ENCODE measurements around the gene CELSR1.

The CELSR1 gene

DNA sequence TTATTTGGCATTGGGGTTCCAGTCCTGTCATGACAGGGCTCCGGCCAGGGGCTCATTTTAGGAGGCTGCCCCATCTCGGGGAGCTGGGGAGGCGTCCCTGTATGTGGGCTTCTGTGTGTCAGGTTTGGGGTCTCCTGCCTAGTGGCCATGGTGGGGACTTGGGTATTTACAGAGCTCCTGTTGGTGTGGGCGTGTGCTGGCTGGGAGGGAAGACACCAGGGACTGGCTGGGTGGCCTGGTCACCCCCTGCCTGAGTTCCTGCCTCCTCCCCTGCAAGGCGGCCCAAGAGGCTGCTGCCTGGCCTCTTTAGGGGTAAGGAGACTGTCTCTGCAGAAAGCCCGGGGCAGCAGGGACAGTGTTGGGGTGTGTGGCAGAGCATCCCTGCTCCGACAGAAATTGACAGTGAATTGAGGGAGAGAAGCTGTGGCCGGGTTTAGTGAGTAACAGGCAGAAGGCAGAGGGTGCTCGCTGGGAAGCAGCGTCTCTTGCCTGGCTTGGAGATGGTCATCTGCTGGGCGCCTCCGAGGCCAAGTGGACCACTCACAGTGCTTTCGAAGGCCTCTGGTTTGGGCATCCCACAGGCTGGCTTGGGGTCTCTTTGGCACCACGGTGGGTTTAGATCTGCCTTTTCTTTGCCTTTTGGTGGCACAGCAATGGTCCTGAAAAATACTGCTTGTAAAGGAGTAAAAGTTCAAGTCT is 42.5 kb upstream of the CELSR1 start:
- no peak for DNase-seq
- Histone ChIP-seq H3K79me1 (ENCODE audit: low read length) (peaks cover 6% of the 10 kb centered on the region), H4K8ac (ENCODE audit: low read depth, low read length) (no peak overlapping the region), H3K18ac (ENCODE audit: low read length) (no peak overlapping the region), H3K36me3 (ENCODE audit: control insufficient read depth, insufficient read depth, low read length) (no peaks in the 10 kb centered on the region), H3K23ac (ENCODE audit: low read length) (no peak overlapping the region), H3K4me1 (ENCODE audit: control insufficient read depth, low read depth, low read length) (peaks cover 13% of the 10 kb centered on the region), H3K56ac (ENCODE audit: low read length) (no peak overlapping the region), H4K5ac (ENCODE audit: low read length) (no peak overlapping the region), H2BK120ac (ENCODE audit: low read depth, low read length) (no peak overlapping the region), H3K4me3 (ENCODE audit: low read length) (no peak overlapping the region), H3K79me2 (ENCODE audit: control insufficient read depth, insufficient read depth, low read length) (no peaks in the 10 kb centered on the region), H3K4ac (ENCODE audit: low read depth, low read length) (no peak overlapping the region), H3K4me2 (ENCODE audit: low read length) (no peak overlapping the region), H3K9ac (ENCODE audit: low read length) (no peak overlapping the region), H3K27ac (ENCODE audit: low read depth, low read length) (no peak overlapping the region), H2BK5ac (ENCODE audit: low read length) (no peak overlapping the region), H2AK5ac (ENCODE audit: low read length) (no peak overlapping the region), H2BK15ac (replicated peaks; ENCODE audit: low read depth) (no peak overlapping the region), H3K27me3 (ENCODE audit: insufficient read depth, low read length, poor library complexity) (no peaks in the 10 kb centered on the region)
- no CpG with 5 or more reads among the region's 14 CpGs for WGBS (ENCODE audit: extremely low coverage, insufficient coverage, low lambda C conversion rate)

DNA sequence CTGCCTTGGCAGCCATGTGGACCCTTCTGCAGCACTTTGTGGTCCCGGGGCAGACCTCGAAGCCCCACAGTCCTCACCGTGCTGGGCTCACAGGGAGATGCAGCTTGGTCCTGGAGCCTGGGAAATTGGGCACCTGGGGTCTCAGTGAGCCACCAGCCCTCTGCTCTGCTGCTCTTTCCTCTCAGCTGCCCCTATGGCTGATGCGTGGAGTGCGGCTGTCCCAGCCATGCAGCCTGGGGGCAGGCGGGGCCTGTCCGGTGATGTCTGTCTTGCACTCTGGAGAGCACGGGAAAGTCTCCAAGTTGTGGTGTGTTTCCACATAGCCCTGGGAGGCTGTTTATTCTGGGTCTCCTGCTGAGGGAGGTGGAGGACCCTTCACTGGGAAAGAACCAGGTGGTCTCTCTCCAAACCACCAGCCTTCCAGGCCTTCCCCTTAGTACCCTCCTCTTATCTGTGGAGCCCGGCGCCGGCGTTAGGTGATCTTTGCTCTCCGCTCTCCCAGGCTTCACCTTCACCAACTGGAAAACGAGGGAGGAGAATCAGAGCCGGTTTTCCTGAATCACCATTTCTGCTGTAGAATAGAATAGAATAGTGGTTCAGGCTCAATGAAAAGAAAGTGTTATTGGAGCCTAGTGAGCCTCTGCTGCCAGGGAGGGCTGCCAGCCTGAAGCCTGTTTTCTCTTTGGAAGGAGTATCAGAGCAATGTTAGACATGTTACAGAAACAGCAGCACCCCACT is 41.6 kb upstream of the CELSR1 start:
- Histone ChIP-seq H3K27me3 (ENCODE audit: insufficient read depth, low read length, poor library complexity) (no peaks in the 10 kb centered on the region), H3K23ac (ENCODE audit: low read length) (peak overlapping the region; percentile 29), H3K79me1 (ENCODE audit: low read length) (peaks cover 4% of the 10 kb centered on the region), H3K18ac (ENCODE audit: low read length) (no peak overlapping the region), H3K56ac (ENCODE audit: low read length) (peak overlapping the region; percentile 49), H3K4me1 (ENCODE audit: control insufficient read depth, low read depth, low read length) (peaks cover 4% of the 10 kb centered on the region), H2BK15ac (replicated peaks; ENCODE audit: low read depth) (no peak overlapping the region), H2BK120ac (ENCODE audit: low read depth, low read length) (no peak overlapping the region), H3K4ac (ENCODE audit: low read depth, low read length) (no peak overlapping the region), H3K4me3 (ENCODE audit: low read length) (no peak overlapping the region), H2AK5ac (ENCODE audit: low read length) (no peak overlapping the region), H3K9ac (ENCODE audit: low read length) (no peak overlapping the region), H3K27ac (ENCODE audit: low read depth, low read length) (no peak overlapping the region), H3K79me2 (ENCODE audit: control insufficient read depth, insufficient read depth, low read length) (no peaks in the 10 kb centered on the region), H4K5ac (ENCODE audit: low read length) (no peak overlapping the region), H3K36me3 (ENCODE audit: control insufficient read depth, insufficient read depth, low read length) (no peaks in the 10 kb centered on the region), H2BK5ac (ENCODE audit: low read length) (no peak overlapping the region), H3K4me2 (ENCODE audit: low read length) (no peak overlapping the region), H4K8ac (ENCODE audit: low read depth, low read length) (no peak overlapping the region)
- no CpG with 5 or more reads among the region's 15 CpGs for WGBS (ENCODE audit: extremely low coverage, insufficient coverage, low lambda C conversion rate)
- DNase-seq = no peak

DNA sequence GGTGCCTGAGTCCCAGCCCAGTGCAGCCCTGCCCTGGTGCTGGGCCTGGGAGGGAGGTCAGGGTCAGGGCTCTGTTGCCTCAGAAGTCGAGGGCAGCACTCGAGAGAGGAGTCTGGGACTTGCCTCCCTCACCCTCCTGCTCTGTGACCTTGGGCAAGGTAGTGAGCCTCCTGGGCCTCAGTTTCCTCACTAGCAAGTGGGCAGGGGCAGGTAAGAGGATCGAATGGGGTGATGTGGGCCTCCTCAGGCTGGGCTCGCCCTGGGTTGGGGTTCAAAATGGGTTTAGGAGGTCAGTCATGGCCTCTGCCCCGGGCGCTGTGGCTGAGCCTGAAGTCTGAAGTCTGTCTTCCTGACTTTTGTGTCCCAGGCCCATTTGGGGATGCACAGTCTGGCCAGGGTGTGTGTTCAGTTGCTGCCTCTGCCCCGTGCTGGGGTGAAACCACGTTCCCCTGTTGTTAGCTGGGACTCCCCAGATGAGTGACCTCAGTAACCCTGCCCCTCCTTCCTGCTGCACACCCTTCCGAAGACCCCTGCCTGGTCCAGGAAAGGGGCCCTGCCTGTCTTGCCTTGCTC is 40.9 kb upstream of the CELSR1 start:
- Histone ChIP-seq H4K8ac (ENCODE audit: low read depth, low read length) (no peak overlapping the region), H2BK120ac (ENCODE audit: low read depth, low read length) (no peak overlapping the region), H3K9ac (ENCODE audit: low read length) (peak overlapping the region; percentile 73), H3K79me2 (ENCODE audit: control insufficient read depth, insufficient read depth, low read length) (no peaks in the 10 kb centered on the region), H3K4me2 (ENCODE audit: low read length) (no peak overlapping the region), H3K4me1 (ENCODE audit: control insufficient read depth, low read depth, low read length) (peaks cover 3% of the 10 kb centered on the region), H4K5ac (ENCODE audit: low read length) (no peak overlapping the region), H3K27me3 (ENCODE audit: insufficient read depth, low read length, poor library complexity) (no peaks in the 10 kb centered on the region), H3K4ac (ENCODE audit: low read depth, low read length) (no peak overlapping the region), H3K18ac (ENCODE audit: low read length) (no peak overlapping the region), H3K23ac (ENCODE audit: low read length) (peak overlapping the region; percentile 29), H3K36me3 (ENCODE audit: control insufficient read depth, insufficient read depth, low read length) (no peaks in the 10 kb centered on the region), H3K56ac (ENCODE audit: low read length) (peak overlapping the region; percentile 49), H2AK5ac (ENCODE audit: low read length) (no peak overlapping the region), H3K27ac (ENCODE audit: low read depth, low read length) (no peak overlapping the region), H2BK5ac (ENCODE audit: low read length) (no peak overlapping the region), H3K4me3 (ENCODE audit: low read length) (no peak overlapping the region), H2BK15ac (replicated peaks; ENCODE audit: low read depth) (no peak overlapping the region), H3K79me1 (ENCODE audit: low read length) (peaks cover 2% of the 10 kb centered on the region)
- no peak for DNase-seq
- WGBS (ENCODE audit: extremely low coverage, insufficient coverage, low lambda C conversion rate) = no CpG with 5 or more reads among the region's 9 CpGs

DNA sequence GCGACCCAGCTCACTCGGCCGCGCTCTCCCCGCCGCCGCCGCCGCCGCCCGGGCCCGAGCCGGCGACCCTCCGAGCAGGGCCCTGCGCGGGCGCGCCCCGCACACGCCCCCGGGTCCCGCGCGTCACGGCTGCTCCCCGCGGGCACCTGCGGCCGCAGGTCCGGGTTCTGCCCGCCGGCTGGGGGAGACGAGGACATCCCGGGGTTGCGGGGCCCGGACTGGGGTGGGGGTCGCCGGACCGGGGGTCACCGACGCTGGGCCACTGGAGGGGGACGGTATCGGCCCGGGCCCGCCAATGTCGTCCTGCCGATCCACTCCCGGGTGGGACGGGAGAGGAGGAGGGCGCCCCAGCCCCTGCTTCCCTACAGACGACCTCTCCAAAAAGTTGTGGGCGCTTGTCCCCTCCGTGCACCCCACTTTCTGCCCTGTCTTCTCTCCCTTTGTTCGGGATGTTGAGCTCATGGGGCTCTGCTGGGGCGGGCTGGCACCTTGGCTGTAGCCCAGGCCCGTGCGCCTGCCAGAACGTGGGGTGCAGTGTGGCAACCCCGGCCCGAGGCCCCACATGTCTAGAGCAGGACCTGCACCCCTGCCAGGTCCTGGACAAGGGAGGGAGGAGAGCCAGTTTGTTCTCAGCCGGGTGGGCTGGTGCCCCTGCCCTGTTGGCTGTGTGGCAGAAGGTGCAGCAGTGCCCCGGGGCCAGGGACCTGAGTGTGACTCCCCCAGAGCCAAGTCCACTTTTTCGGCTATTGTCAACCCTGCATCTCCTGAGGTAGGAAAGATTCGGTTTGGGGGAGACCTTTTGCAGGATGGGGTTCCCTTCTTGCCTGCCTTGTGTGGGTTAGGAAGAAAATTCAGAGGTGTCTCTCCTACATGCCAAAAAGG is 40.2 kb upstream of the CELSR1 start:
- Histone ChIP-seq H2BK15ac (replicated peaks; ENCODE audit: low read depth) (no peak overlapping the region), H3K36me3 (ENCODE audit: control insufficient read depth, insufficient read depth, low read length) (no peaks in the 10 kb centered on the region), H3K56ac (ENCODE audit: low read length) (peak overlapping the region; percentile 85), H3K79me2 (ENCODE audit: control insufficient read depth, insufficient read depth, low read length) (no peaks in the 10 kb centered on the region), H2BK5ac (ENCODE audit: low read length) (no peak overlapping the region), H2BK120ac (ENCODE audit: low read depth, low read length) (no peak overlapping the region), H3K27me3 (ENCODE audit: insufficient read depth, low read length, poor library complexity) (no peaks in the 10 kb centered on the region), H3K23ac (ENCODE audit: low read length) (peak overlapping the region; percentile 80), H3K27ac (ENCODE audit: low read depth, low read length) (no peak overlapping the region), H3K79me1 (ENCODE audit: low read length) (peaks cover 2% of the 10 kb centered on the region), H3K4me2 (ENCODE audit: low read length) (peak overlapping the region; percentile 77), H2AK5ac (ENCODE audit: low read length) (no peak overlapping the region), H3K4ac (ENCODE audit: low read depth, low read length) (no peak overlapping the region), H3K4me3 (ENCODE audit: low read length) (peak overlapping the region; percentile 46), H3K9ac (ENCODE audit: low read length) (peak overlapping the region; percentile 73), H3K4me1 (ENCODE audit: control insufficient read depth, low read depth, low read length) (peaks cover 3% of the 10 kb centered on the region), H4K5ac (ENCODE audit: low read length) (no peak overlapping the region), H3K18ac (ENCODE audit: low read length) (peak overlapping the region; percentile 22), H4K8ac (ENCODE audit: low read depth, low read length) (no peak overlapping the region)
- no peak for DNase-seq
- WGBS (ENCODE audit: extremely low coverage, insufficient coverage, low lambda C conversion rate) = no CpG with 5 or more reads among the region's 65 CpGs

DNA sequence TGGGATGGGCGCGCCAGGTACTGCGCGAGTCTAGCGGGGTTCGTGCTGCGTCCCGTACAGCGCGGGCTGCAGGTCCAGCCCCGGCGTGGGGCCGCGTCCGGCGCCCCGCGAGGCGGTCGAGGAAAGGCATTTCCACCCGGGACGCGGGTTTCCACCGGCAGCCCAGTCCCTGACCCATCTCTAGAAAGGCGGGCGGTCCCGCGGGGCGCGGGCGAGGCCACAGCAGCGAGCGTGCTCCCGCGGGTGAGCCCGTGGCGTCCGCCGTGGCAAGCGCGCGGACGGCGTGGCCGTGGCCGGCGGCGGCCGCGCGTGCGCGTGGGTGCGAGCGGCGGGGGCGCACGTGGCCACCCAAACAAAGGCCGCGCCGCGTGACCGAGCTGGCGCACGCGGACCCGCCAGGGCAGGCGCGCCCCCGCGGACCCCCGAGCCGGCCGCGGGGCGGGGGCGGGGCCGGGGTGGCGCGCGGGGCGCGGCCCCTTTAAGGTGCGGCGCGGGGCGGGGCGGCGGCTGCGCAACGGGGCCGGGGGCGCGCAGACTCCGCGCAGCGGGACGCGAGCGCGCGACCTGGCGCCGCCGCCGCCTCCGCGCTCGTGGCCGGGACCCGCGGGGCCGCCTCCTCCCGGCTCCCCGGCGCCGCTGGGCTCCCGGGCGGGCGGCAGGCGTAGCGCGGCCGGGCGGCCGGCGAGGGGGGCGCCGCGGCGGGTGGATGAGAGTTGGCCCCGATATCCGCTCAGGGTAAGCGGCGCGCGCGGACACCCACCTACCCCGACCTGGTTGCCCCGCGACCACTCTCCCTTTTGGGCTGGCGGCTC is 39.3 kb upstream of the CELSR1 start:
- DNase-seq = peak; percentile 45
- Histone ChIP-seq H2BK120ac (ENCODE audit: low read depth, low read length) (no peak overlapping the region), H3K79me2 (ENCODE audit: control insufficient read depth, insufficient read depth, low read length) (no peaks in the 10 kb centered on the region), H3K9ac (ENCODE audit: low read length) (peak overlapping the region; percentile 76), H3K4me3 (ENCODE audit: low read length) (peak overlapping the region; percentile 51), H2BK5ac (ENCODE audit: low read length) (no peak overlapping the region), H4K5ac (ENCODE audit: low read length) (no peak overlapping the region), H4K8ac (ENCODE audit: low read depth, low read length) (no peak overlapping the region), H3K56ac (ENCODE audit: low read length) (peak overlapping the region; percentile 78), H3K23ac (ENCODE audit: low read length) (peak overlapping the region; percentile 98), H3K4me2 (ENCODE audit: low read length) (peak overlapping the region; percentile 85), H3K4ac (ENCODE audit: low read depth, low read length) (peak overlapping the region; percentile 46), H2AK5ac (ENCODE audit: low read length) (no peak overlapping the region), H3K18ac (ENCODE audit: low read length) (peak overlapping the region; percentile 85), H3K4me1 (ENCODE audit: control insufficient read depth, low read depth, low read length) (peaks cover 3% of the 10 kb centered on the region), H3K36me3 (ENCODE audit: control insufficient read depth, insufficient read depth, low read length) (no peaks in the 10 kb centered on the region), H3K79me1 (ENCODE audit: low read length) (peaks cover 2% of the 10 kb centered on the region), H2BK15ac (replicated peaks; ENCODE audit: low read depth) (no peak overlapping the region), H3K27ac (ENCODE audit: low read depth, low read length) (no peak overlapping the region), H3K27me3 (ENCODE audit: insufficient read depth, low read length, poor library complexity) (no peaks in the 10 kb centered on the region)
- no CpG with 5 or more reads among the region's 142 CpGs for WGBS (ENCODE audit: extremely low coverage, insufficient coverage, low lambda C conversion rate)

All from mesendoderm (in vitro differentiated cells).